ENCODE measurements around the gene ZNF644.
"Not testable (repeated sequence)": the region's sequence is repeated elsewhere in the genome, so short reads cannot be mapped to it uniquely, and the experiment has no call there.

The ZNF644 gene

DNA sequence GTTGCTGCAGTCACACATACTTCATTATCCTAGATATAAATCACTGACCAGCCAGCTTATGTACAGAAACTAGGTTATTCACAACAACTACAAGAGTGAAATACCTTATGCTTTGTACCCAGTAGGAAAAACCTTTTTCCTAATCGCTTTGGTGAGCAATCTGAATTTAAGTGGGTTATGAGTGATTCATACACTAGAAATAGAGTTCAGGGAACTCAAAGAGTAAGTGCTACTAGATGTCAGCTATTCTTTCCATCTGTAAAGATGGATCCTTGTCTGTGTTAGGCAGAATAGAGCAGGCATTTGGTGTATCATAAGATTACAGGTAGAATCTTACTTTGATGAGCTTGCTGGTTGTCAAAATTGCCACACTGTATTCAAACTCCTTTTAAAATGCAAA lies 101.9 kb downstream of the ZNF644 start:
- in situ Hi-C loops (cut with HindIII; ENCODE audit: low pct_ligation_motif_present, low sequenced_read_pairs): no loop called here
- no peak for DNase-seq
- H3K27ac ChIP-seq: no peak overlapping the region
- H3K36me3 ChIP-seq (replicated peaks): peaks cover 4% of the 10 kb centered on the region
- TF ChIP-seq, protein P1, sequence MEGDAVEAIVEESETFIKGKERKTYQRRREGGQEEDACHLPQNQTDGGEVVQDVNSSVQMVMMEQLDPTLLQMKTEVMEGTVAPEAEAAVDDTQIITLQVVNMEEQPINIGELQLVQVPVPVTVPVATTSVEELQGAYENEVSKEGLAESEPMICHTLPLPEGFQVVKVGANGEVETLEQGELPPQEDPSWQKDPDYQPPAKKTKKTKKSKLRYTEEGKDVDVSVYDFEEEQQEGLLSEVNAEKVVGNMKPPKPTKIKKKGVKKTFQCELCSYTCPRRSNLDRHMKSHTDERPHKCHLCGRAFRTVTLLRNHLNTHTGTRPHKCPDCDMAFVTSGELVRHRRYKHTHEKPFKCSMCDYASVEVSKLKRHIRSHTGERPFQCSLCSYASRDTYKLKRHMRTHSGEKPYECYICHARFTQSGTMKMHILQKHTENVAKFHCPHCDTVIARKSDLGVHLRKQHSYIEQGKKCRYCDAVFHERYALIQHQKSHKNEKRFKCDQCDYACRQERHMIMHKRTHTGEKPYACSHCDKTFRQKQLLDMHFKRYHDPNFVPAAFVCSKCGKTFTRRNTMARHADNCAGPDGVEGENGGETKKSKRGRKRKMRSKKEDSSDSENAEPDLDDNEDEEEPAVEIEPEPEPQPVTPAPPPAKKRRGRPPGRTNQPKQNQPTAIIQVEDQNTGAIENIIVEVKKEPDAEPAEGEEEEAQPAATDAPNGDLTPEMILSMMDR (IDR thresholded peaks at IDR 0.05; ENCODE audit: low read depth, low read length, missing control alignments): no peak
- no peaks in the 10 kb centered on the region for H3K27me3 ChIP-seq (replicated peaks)
- no peak overlapping the region for H3K4me3 ChIP-seq (ENCODE audit: low read depth, low read length)

GRCh38 chr1:90919190-90919719 lies 102.6 kb downstream of the ZNF644 start:
- H3K36me3 ChIP-seq (replicated peaks): peaks cover 5% of the 10 kb centered on the region
- no peaks in the 10 kb centered on the region for H3K27me3 ChIP-seq (replicated peaks)
- TF ChIP-seq, protein P1 (IDR thresholded peaks at IDR 0.05; ENCODE audit: low read depth, low read length, missing control alignments): no peak
- H3K4me3 ChIP-seq (ENCODE audit: low read depth, low read length): no peak overlapping the region
- no peak for DNase-seq
- H3K27ac ChIP-seq: no peak overlapping the region
- in situ Hi-C loops (cut with HindIII; ENCODE audit: low pct_ligation_motif_present, low sequenced_read_pairs): no loop called here

DNA sequence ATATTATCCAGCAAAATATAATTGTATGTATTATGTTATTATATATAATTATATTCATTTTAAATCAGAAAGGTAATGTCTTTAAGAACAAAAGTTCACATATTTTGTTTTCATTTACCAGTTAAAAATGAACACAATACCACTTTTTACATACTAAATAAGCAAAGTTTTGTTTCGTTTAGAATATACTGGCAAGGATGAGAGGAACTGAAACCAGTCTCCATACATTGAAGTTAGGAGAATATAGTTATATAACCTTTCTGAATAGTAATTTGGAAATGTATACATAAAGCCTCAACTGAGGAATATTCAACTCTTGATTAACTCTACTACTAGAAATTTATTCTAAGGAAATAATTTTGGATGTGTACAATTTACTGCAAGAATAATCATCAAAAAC lies 110.5 kb downstream of the ZNF644 start:
- no peak overlapping the region for H3K27ac ChIP-seq
- no peak overlapping the region for H3K4me3 ChIP-seq (ENCODE audit: low read depth, low read length)
- TF ChIP-seq, protein P1 (IDR thresholded peaks at IDR 0.05; ENCODE audit: low read depth, low read length, missing control alignments): no peak
- in situ Hi-C loops (cut with HindIII; ENCODE audit: low pct_ligation_motif_present, low sequenced_read_pairs): no loop called here
- no peak for DNase-seq
- peaks cover 2% of the 10 kb centered on the region for H3K36me3 ChIP-seq (replicated peaks)
- H3K27me3 ChIP-seq (replicated peaks): no peaks in the 10 kb centered on the region

- no peak overlapping the region for H3K4me3 ChIP-seq (ENCODE audit: low read depth, low read length)
- H3K27me3 ChIP-seq (replicated peaks): no peaks in the 10 kb centered on the region
- no peak for DNase-seq
- no peak overlapping the region for H3K27ac ChIP-seq
- in situ Hi-C loops (cut with HindIII; ENCODE audit: low pct_ligation_motif_present, low sequenced_read_pairs): no loop called here
- peaks cover 5% of the 10 kb centered on the region for H3K36me3 ChIP-seq (replicated peaks)
- TF ChIP-seq, protein P1 (IDR thresholded peaks at IDR 0.05; ENCODE audit: low read depth, low read length, missing control alignments): no peak
Observed at GRCh38 chr1:90902672-90903071, 119.2 kb downstream of the ZNF644 start.

GRCh38 chr1:90899263-90899662 lies 122.6 kb downstream of the ZNF644 start:
- in situ Hi-C loops (cut with HindIII; ENCODE audit: low pct_ligation_motif_present, low sequenced_read_pairs): no loop called here
- Histone ChIP-seq H3K27ac (no peak overlapping the region), H3K36me3 (replicated peaks) (peaks cover 5% of the 10 kb centered on the region), H3K4me3 (ENCODE audit: low read depth, low read length) (no peak overlapping the region), H3K27me3 (replicated peaks) (no peaks in the 10 kb centered on the region)
- TF ChIP-seq, protein P1 (IDR thresholded peaks at IDR 0.05; ENCODE audit: low read depth, low read length, missing control alignments): no peak
- no peak for DNase-seq

- H3K4me3 ChIP-seq (ENCODE audit: low read depth, low read length); DNase-seq; H3K27ac ChIP-seq; H3K36me3 ChIP-seq (replicated peaks); H3K27me3 ChIP-seq (replicated peaks); in situ Hi-C loops (cut with HindIII; ENCODE audit: low pct_ligation_motif_present, low sequenced_read_pairs): not testable (repeated sequence)
Observed at GRCh38 chr1:90893679-90894078, 128.2 kb downstream of the ZNF644 start.

- H3K36me3 ChIP-seq (replicated peaks); H3K27ac ChIP-seq; H3K4me3 ChIP-seq (ENCODE audit: low read depth, low read length); in situ Hi-C loops (cut with HindIII; ENCODE audit: low pct_ligation_motif_present, low sequenced_read_pairs); H3K27me3 ChIP-seq (replicated peaks); DNase-seq: not testable (repeated sequence)
Observed at GRCh38 chr1:90892884-90893283, 129.0 kb downstream of the ZNF644 start.

- in situ Hi-C loops (cut with HindIII; ENCODE audit: low pct_ligation_motif_present, low sequenced_read_pairs); H3K27ac ChIP-seq; H3K4me3 ChIP-seq (ENCODE audit: low read depth, low read length); H3K27me3 ChIP-seq (replicated peaks); H3K36me3 ChIP-seq (replicated peaks); DNase-seq: not testable (repeated sequence)
Observed at GRCh38 chr1:90892196-90892595, 129.6 kb downstream of the ZNF644 start.

GRCh38 chr1:90891756-90892155 lies 130.1 kb downstream of the ZNF644 start:
- H3K4me3 ChIP-seq (ENCODE audit: low read depth, low read length); DNase-seq; H3K36me3 ChIP-seq (replicated peaks); H3K27me3 ChIP-seq (replicated peaks); in situ Hi-C loops (cut with HindIII; ENCODE audit: low pct_ligation_motif_present, low sequenced_read_pairs); H3K27ac ChIP-seq: not testable (repeated sequence)

All from brain microvascular endothelial cell (primary cell).